HG03342 (cell line): ENCODE measurements around the gene KLK2.

Source experiments
- ATAC-seq: cut with Tn5 transposase; IDR thresholded peaks from one replicate; pipeline ENCODE4 v1.9.1; 2021; ENCODE audit warnings: mild to moderate bottlenecking, moderate library complexity; ENCODE audit not compliant: unreplicated experiment

KLK2 gene

DNA sequence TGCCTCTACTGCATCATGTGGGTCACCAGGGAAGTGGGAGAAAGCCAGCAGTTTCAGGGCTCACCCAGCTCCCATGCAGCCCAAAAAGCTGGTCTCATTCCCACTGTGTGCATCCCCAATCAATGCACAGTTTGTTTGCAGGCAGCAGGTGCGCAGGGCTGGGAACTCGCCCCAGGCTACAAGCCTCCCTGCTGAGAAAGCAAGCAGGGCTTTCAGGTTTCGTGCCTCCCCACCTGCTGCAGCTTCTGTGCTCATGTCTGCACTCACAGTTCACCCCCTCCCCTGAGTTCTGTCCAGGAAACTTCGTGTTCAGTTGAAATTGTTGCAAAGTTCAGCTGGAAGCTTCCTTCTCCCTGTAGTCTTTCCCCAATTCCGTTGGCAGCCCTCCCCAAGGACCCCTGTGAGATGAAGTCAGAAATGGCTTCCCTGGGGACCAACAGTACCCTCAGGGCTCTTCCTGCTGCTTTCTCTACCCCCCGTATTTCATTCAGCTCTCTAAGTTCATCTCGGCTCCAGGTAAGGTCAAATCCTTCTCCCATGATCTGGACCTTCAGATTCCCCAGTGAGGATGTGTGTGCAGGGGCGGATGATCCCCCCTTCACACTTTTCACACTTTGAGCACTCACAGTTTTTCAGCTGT is 28.8 kb upstream of the KLK2 start:
- no peak for ATAC-seq

DNA sequence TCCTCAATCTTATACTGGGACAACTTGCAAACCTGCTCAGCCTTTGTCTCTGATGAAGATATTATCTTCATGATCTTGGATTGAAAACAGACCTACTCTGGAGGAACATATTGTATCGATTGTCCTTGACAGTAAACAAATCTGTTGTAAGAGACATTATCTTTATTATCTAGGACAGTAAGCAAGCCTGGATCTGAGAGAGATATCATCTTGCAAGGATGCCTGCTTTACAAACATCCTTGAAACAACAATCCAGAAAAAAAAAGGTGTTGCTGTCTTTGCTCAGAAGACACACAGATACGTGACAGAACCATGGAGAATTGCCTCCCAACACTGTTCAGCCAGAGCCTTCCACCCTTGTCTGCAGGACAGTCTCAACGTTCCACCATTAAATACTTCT is 22.5 kb upstream of the KLK2 start:
- ATAC-seq = no peak

DNA sequence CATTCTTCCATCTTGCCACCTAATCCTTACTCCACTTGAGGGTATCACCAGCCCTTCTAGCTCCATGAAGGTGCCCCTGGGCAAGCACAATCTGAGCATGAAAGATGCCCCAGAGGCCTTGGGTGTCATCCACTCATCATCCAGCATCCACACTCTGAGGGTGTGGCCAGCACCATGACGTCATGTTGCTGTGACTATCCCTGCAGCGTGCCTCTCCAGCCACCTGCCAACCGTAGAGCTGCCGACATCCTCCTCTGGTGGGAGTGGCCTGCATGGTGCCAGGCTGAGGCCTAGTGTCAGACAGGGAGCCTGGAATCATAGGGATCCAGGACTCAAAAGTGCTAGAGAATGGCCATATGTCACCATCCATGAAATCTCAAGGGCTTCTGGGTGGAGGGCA is 21.6 kb upstream of the KLK2 start:
- ATAC-seq = no peak

DNA sequence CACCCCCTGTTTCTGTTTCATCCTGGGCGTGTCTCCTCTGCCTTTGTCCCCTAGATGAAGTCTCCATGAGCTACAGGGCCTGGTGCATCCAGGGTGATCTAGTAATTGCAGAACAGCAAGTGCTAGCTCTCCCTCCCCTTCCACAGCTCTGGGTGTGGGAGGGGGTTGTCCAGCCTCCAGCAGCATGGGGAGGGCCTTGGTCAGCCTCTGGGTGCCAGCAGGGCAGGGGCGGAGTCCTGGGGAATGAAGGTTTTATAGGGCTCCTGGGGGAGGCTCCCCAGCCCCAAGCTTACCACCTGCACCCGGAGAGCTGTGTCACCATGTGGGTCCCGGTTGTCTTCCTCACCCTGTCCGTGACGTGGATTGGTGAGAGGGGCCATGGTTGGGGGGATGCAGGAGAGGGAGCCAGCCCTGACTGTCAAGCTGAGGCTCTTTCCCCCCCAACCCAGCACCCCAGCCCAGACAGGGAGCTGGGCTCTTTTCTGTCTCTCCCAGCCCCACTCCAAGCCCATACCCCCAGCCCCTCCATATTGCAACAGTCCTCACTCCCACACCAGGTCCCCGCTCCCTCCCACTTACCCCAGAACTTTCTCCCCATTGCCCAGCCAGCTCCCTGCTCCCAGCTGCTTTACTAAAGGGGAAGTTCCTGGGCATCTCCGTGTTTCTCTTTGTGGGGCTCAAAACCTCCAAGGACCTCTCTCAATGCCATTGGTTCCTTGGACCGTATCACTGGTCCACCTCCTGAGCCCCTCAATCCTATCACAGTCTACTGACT is 18.4 kb upstream of the KLK2 start, which contains the start of gene KLK3:
KLK3 (plus strand) TSS at position 280 of the 775 bp plus-strand sequence; CDS start at position 321, 41 bp downstream.
- no peak for ATAC-seq

DNA sequence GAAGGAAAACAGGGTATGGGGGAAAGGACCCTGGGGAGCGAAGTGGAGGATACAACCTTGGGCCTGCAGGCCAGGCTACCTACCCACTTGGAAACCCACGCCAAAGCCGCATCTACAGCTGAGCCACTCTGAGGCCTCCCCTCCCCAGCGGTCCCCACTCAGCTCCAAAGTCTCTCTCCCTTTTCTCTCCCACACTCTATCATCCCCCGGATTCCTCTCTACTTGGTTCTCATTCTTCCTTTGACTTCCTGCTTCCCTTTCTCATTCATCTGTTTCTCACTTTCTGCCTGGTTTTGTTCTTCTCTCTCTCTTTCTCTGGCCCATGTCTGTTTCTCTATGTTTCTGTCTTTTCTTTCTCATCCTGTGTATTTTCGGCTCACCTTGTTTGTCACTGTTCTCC is 15.9 kb upstream of the KLK2 start:
- ATAC-seq = no peak

DNA sequence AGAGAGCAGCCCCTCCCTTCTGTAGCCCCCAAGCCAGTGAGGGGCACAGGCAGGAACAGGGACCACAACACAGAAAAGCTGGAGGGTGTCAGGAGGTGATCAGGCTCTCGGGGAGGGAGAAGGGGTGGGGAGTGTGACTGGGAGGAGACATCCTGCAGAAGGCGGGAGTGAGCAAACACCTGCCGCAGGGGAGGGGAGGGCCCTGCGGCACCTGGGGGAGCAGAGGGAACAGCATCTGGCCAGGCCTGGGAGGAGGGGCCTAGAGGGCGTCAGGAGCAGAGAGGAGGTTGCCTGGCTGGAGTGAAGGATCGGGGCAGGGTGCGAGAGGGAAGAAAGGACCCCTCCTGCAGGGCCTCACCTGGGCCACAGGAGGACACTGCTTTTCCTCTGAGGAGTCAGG is 14.4 kb upstream of the KLK2 start:
- no peak for ATAC-seq

DNA sequence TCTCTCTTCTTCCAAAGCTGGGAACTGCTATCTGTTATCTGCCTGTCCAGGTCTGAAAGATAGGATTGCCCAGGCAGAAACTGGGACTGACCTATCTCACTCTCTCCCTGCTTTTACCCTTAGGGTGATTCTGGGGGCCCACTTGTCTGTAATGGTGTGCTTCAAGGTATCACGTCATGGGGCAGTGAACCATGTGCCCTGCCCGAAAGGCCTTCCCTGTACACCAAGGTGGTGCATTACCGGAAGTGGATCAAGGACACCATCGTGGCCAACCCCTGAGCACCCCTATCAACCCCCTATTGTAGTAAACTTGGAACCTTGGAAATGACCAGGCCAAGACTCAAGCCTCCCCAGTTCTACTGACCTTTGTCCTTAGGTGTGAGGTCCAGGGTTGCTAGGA is 13.4 kb upstream of the KLK2 start:
- ATAC-seq = no peak

DNA sequence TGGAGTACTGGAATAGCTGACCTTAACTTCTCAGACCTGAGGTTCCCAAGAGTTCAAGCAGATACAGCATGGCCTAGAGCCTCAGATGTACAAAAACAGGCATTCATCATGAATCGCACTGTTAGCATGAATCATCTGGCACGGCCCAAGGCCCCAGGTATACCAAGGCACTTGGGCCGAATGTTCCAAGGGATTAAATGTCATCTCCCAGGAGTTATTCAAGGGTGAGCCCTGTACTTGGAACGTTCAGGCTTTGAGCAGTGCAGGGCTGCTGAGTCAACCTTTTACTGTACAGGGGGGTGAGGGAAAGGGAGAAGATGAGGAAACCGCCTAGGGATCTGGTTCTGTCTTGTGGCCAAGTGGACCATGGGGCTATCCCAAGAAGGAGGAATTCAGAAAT is 12.2 kb upstream of the KLK2 start:
- no peak for ATAC-seq

DNA sequence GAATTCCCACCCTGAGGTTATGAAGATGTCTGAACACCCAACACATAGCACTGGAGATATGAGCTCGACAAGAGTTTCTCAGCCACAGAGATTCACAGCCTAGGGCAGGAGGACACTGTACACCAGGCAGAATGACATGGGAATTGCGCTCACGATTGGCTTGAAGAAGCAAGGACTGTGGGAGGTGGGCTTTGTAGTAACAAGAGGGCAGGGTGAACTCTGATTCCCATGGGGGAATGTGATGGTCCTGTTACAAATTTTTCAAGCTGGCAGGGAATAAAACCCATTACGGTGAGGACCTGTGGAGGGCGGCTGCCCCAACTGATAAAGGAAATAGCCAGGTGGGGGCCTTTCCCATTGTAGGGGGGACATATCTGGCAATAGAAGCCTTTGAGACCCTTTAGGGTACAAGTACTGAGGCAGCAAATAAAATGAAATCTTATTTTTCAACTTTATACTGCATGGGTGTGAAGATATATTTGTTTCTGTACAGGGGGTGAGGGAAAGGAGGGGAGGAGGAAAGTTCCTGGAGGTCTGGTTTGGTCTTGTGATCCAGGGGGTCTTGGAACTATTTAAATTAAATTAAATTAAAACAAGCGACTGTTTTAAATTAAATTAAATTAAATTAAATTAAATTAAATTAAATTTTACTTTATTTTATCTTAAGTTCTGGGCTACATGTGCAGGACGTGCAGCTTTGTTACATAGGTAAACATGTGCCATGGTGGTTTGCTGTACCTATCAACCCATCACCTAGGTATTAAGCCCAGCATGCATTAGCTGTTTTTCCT is 11.5 kb upstream of the KLK2 start:
- no peak for ATAC-seq

DNA sequence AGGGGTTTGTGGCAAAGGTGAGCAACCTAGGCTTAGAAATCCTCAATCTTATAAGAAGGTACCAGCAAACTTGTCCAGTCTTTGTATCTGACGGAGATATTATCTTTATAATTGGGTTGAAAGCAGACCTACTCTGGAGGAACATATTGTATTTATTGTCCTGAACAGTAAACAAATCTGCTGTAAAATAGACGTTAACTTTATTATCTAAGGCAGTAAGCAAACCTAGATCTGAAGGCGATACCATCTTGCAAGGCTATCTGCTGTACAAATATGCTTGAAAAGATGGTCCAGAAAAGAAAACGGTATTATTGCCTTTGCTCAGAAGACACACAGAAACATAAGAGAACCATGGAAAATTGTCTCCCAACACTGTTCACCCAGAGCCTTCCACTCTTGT is 3.8 kb upstream of the KLK2 start:
- no peak for ATAC-seq

DNA sequence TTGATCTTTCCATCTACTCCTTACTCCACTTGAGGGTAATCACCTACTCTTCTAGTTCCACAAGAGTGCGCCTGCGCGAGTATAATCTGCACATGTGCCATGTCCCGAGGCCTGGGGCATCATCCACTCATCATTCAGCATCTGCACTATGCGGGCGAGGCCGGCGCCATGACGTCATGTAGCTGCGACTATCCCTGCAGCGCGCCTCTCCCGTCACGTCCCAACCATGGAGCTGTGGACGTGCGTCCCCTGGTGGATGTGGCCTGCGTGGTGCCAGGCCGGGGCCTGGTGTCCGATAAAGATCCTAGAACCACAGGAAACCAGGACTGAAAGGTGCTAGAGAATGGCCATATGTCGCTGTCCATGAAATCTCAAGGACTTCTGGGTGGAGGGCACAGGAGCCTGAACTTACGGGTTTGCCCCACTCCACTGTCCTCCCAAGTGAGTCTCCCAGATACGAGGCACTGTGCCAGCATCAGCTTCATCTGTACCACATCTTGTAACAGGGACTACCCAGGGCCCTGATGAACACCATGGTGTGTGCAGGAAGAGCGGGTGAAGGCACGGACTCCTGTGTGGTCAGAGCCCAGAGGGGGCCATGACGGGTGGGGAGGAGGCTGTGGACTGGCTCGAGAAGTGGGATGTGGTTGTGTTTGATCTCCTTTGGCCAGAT is 2.7 kb upstream of the KLK2 start:
- ATAC-seq = no peak

DNA sequence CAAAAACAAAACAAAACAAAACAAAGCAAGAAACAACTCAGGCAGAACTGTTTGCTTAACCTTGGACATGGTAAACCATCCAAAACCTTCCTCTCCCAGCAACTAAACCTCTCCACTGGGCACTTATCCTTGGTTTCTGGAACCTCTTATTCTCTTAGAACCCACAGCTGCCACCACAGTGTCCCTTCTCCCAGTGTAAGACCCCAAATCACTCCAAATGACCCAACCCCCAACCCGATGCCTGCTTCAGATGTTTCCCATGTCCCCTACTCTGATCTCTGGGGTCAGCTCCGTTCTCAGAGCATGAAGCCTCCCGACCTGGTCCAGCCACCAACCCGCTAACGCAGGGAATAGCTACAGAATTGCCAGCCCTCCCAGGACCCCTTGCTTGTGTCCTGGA is 972 bp downstream of the KLK2 start:
- no peak for ATAC-seq

DNA sequence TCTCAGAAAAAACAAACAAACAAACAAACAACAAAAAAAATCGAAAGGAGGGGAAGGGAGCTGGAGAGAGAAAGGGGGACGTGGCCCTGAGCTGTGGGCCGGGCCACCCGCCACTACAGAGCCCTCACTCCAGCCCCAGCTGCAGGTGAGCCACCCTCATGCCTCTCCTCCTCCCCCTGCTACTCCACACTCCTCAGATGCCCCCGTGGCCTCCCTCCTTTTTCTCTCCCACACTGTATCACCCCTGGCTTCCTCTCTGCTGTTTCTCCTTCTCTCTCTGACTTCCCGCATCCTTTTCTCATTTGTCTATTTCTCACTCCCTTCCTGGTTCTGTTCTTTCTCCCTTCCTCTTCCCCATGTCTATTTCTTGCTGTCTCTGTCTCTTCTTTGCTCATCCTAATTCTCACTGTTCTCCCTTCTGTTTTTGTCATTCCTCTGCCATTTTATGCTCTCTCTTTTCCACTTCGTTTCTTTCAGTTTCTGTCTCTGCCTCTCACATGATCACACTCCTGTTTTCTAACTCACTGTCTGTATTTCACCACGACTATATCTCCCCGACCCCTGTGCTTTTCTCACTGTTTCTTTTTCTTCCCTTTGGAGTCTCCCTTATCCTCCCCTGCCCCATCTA is 2.7 kb downstream of the KLK2 start:
- ATAC-seq = no peak

DNA sequence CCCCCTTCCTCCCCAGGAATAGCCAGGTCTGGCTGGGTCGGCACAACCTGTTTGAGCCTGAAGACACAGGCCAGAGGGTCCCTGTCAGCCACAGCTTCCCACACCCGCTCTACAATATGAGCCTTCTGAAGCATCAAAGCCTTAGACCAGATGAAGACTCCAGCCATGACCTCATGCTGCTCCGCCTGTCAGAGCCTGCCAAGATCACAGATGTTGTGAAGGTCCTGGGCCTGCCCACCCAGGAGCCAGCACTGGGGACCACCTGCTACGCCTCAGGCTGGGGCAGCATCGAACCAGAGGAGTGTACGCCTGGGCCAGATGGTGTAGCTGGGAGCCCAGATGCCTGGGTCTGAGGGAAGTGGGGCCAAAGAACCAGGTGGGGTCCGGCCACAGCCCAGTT is 3.2 kb downstream of the KLK2 start:
- no peak for ATAC-seq

DNA sequence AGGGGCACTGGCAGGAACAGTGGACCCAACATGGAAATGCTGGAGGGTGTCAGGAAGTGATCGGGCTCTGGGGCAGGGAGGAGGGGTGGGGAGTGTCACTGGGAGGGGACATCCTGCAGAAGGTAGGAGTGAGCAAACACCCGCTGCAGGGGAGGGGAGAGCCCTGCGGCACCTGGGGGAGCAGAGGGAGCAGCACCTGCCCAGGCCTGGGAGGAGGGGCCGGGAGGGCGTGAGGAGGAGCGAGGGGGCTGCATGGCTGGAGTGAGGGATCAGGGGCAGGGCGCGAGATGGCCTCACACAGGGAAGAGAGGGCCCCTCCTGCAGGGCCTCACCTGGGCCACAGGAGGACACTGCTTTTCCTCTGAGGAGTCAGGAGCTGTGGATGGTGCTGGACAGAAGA is 4.1 kb downstream of the KLK2 start:
- ATAC-seq = no peak

DNA sequence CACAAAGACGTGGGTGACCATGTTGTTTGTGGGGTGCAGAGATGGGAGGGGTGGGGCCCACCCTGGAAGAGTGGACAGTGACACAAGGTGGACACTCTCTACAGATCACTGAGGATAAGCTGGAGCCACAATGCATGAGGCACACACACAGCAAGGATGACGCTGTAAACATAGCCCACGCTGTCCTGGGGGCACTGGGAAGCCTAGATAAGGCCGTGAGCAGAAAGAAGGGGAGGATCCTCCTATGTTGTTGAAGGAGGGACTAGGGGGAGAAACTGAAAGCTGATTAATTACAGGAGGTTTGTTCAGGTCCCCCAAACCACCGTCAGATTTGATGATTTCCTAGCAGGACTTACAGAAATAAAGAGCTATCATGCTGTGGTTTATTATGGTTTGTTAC is 5.6 kb downstream of the KLK2 start:
- no peak for ATAC-seq

DNA sequence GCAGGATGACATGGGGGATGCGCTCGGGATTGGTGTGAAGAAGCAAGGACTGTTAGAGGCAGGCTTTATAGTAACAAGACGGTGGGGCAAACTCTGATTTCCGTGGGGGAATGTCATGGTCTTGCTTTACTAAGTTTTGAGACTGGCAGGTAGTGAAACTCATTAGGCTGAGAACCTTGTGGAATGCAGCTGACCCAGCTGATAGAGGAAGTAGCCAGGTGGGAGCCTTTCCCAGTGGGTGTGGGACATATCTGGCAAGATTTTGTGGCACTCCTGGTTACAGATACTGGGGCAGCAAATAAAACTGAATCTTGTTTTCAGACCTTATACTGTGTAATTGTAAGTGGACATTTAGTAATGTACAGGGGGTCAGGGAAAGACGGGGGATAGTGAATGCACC is 7.0 kb downstream of the KLK2 start:
- ATAC-seq = no peak

DNA sequence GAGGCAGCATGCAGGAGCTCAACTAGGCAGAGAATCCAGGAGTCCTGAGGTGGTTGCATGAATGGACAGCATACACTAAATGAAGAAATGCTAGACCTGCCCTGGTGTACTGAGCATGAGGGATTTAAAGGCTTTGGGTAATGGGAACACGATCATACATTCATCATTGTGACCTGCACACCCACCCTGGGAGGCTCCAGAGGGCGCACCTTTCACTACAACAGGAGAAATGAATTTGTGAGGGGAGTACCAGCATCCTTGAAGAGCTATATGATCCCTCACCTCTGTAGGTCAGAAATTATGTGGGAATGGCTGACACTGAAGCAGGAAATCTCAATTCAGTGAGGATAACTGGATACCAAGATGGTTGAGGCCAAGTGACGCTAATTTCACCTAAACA is 8.9 kb downstream of the KLK2 start:
- no peak for ATAC-seq

DNA sequence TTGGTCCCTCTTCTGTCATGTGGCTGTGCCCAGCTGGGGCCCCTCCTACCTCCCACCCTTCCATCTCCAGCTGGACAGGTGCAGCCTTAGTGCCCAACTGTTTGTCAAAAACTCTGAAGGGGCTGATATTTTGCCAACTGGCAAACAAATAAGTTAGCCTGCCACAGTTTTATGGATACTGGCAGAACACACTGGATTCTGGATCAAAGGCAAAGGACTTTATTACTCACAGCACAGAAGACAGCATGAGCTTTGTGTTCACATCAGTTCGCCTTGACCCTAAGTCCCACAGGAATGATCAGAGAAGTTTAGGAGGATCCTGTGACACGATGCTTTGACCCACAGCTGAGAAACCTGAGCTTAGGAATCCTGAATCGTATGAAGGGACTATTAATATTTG is 16.4 kb downstream of the KLK2 start:
- no peak for ATAC-seq

DNA sequence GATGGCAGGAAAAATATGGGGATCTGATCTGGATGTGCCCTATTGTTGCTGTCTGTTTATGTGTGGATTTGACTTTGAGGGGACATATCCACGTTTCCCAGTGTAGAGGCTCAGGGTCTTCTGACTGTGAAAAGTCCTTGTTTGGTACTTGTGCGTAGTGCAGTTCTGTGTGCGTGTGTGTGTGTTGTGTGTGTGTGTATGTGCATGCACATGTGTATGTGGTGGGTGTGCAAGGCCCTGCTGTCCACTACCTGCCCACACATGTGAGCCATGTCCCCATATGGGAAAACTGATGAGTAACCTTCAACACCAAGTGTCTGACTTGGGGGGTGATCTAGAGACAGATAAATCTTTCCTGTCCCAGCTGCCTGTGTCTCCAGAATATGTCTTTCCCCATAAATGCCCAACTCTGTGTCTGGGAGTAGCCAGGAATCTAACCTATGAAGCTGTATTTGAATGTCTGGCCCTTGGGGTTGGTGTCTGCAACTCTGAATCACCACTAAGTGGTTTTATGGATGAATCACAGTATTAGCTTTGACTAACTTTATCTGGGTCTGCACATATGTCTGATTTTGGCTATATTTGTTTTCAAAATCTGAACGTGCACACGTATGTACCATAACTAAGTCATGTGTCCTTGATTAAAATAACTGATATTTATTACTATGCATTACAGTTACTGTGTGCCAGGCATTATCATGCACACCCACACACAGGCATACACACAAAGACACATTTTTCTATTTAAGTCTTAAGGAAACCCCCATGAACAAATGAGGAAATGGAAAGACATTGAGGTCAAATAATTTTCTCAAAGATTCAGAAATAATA is 17.4 kb downstream of the KLK2 start:
- no peak for ATAC-seq
